GM12878 (cell line): ENCODE data around the gene GREB1. TPM values are rescaled to one million over a fixed set of nuclear protein-coding genes. Genes with fewer than 3 reads are reported as not detected.

Experiments
- ATAC-seq: fragments of 200-7000 bp; cut with Tn5 transposase; 3 replicates; pipeline ENCODE4 v1.9.1; 2020; ENCODE audit warnings: mild to moderate bottlenecking, moderate library complexity
- BruUV-seq: library from RNA; stranded (reverse); fragments of 400-500 nt; replicated peaks from 2 replicates; lab custom pipeline; 2021; lab: Mats Ljungman, UMichigan
- CTCF ChIA-PET: fragments of 300-600 bp; sonication (Branson Sonifier 250); formaldehyde crosslinking; extraction: SDS; loops from one replicate; lab custom pipeline; 2021; ENCODE audit warnings: inconsistent platforms; lab: Yijun Ruan, JAX
- POLR2A ChIA-PET: fragments of 350-600 bp; formaldehyde crosslinking; extraction: SDS; loops from one replicate; lab custom pipeline; 2021; ENCODE audit warnings: inconsistent platforms; lab: Charles Lee
- RAD21 ChIA-PET: fragments of 300-600 bp; sonication (Branson Sonifier 250); formaldehyde crosslinking; loops from one replicate; lab custom pipeline; 2023; ENCODE audit warnings: antibody characterized with exemption; ENCODE audit not compliant: unreplicated experiment; lab: Charles Lee
- SMC1A ChIA-PET: fragments of 300-600 bp; sonication (Branson Sonifier 250); formaldehyde crosslinking; loops from one replicate; lab custom pipeline; 2023; ENCODE audit not compliant: unreplicated experiment, uncharacterized antibody; lab: Charles Lee
- DNase-seq: peaks from one replicate; pipeline ENCODE4 v3.0.0-alpha.2; 2011; ENCODE audit warnings: low read depth, low spot score
- FAIRE-seq: peaks from 3 replicates; lab custom pipeline; 2011; peaks lifted over from hg19 to GRCh38; lab: Jason Lieb, UNC
- H2AFZ ChIP-seq: 2 replicates; pipeline ENCODE4 v1.6.0; 2011; ENCODE audit warnings: low read depth, low read length, control low read depth; ENCODE audit not compliant: control insufficient read depth
- H3K27ac ChIP-seq: 2 replicates; pipeline ENCODE4 v1.5.1; 2011; ENCODE audit warnings: control low read depth; ENCODE audit not compliant: control insufficient read depth, insufficient read depth
- H3K27me3 ChIP-seq, 2 experiments: replicated peaks in 1 of 2; 2 replicates each; pipeline versions ENCODE4 v1.6.0 to v1.6.1; 2011; ENCODE audit warnings: low read length in 1 of 2; ENCODE audit not compliant: control insufficient read depth in 2 of 2, insufficient read depth in 2 of 2
- H3K36me3 ChIP-seq, 2 experiments: 2 replicates each; pipeline ENCODE4 v1.5.1; 2011; ENCODE audit warnings: low read length in 1 of 2; ENCODE audit not compliant: control insufficient read depth in 2 of 2, insufficient read depth in 2 of 2
- H3K4me1 ChIP-seq: 2 replicates; pipeline ENCODE4 v1.6.1; 2011; ENCODE audit warnings: mild to moderate bottlenecking, low read length, moderate library complexity, mixed read lengths; ENCODE audit not compliant: control insufficient read depth, insufficient read depth
- H3K4me2 ChIP-seq: 2 replicates; pipeline ENCODE4 v1.6.0; 2011; ENCODE audit warnings: control low read depth; ENCODE audit not compliant: control insufficient read depth, insufficient read depth
- H3K4me3 ChIP-seq: fragments of 200-600 bp; sonication (generic); 2 replicates; pipeline ENCODE4 v1.5.1; 2016
- H3K79me2 ChIP-seq: 2 replicates; pipeline ENCODE4 v1.6.0; 2011; ENCODE audit warnings: low read length; ENCODE audit not compliant: control insufficient read depth, insufficient read depth
- H3K9ac ChIP-seq: 2 replicates; pipeline ENCODE4 v1.8.0; 2011; ENCODE audit warnings: low read length, control low read depth, mixed read lengths; ENCODE audit not compliant: control insufficient read depth, insufficient read depth
- H3K9me3 ChIP-seq: replicated peaks from 3 replicates; pipeline ENCODE4 v1.5.1; 2011; ENCODE audit warnings: mild to moderate bottlenecking, low read length; ENCODE audit not compliant: control insufficient read depth, insufficient read depth
- H4K20me1 ChIP-seq: 2 replicates; pipeline ENCODE4 v1.6.0; 2011; ENCODE audit not compliant: control insufficient read depth, insufficient read depth
- CBX5 ChIP-seq: sonication (generic); IDR thresholded peaks from 2 replicates; pipeline ENCODE4 v1.6.1; 2016; ENCODE audit warnings: low read depth, moderate library complexity, mild to moderate bottlenecking, inconsistent platforms
- E2F4 ChIP-seq: IDR thresholded peaks from 2 replicates; pipeline ENCODE4 v1.6.1; 2012; ENCODE audit warnings: low read depth, low read length, improper control_type of control experiment
- KLF5 ChIP-seq: fragments of 450-650 bp; IDR thresholded peaks from 2 replicates; pipeline ENCODE4 v1.6.1; 2014; ENCODE audit warnings: mild to moderate bottlenecking; ENCODE audit not compliant: partially characterized antibody
- REST ChIP-seq: IDR thresholded peaks from 2 replicates; pipeline ENCODE4 v1.6.1; 2012; ENCODE audit warnings: mild to moderate bottlenecking, low read depth, low read length
- SIN3A ChIP-seq: IDR thresholded peaks from 2 replicates; pipeline ENCODE4 v1.6.1; 2012; ENCODE audit warnings: low read depth, low read length, improper control_type of control experiment
- TARDBP ChIP-seq: IDR thresholded peaks from 2 replicates; pipeline ENCODE4 v1.6.1; 2016; ENCODE audit warnings: borderline replicate concordance
- USF1 ChIP-seq: IDR thresholded peaks from 2 replicates; pipeline ENCODE4 v1.6.1; 2011; ENCODE audit warnings: borderline replicate concordance, low read depth, mild to moderate bottlenecking, moderate library complexity, mixed read lengths, low read length; ENCODE audit not compliant: insufficient read depth; ENCODE audit errors: extremely low read length
- WGBS: methylation state at CpG from one replicate; pipeline ENCODE4 v1.1.6; 2016; ENCODE audit warnings: low lambda C conversion rate; ENCODE audit not compliant: insufficient replicate concordance, insufficient coverage; ENCODE audit errors: missing lambda C conversion rate; 5-methylcytosine and 5-hydroxymethylcytosine counted together
- in situ Hi-C: fragments of 300-500 bp; cut with MboI; formaldehyde crosslinking; loops from 9 replicates; pipeline ENCODE4 v1.14.3; 2018; ENCODE audit warnings: mixed read lengths
- intact Hi-C: fragments of 100-400 bp; cut with micrococcal nuclease; formaldehyde crosslinking; loops from one replicate; pipeline ENCODE4 v1.14.2; 2022; ENCODE audit not compliant: unreplicated experiment
- polyA plus RNA-seq, 11 experiments: library from polyadenylated mRNA; depleted of rRNA in 4 of 11; unstranded in 6 of 11; stranded (reverse) in 5 of 11; fragments of >200 nt; fragmentation: Nextera tagmentation in 4 of 11; fragmentation: Illumina TruSeq in 1 of 11; extraction: Ambion mirVana in 4 of 11; extraction: Trizol in 1 of 11; gene quantifications; 1 replicate in 1 of 11; 2 replicates in 10 of 11; pipeline versions ENCODE4 v1.2.1 to v1.2.3, GENCODE V29; 2011 to 2016; ENCODE audit warnings: inconsistent platforms in 2 of 11, missing spikeins in 2 of 11, low read depth in 1 of 11
- total RNA-seq, 4 experiments: library from RNA; depleted of rRNA in 3 of 4; stranded (reverse); fragments of >200 nt in 3 of 4; fragmentation: Illumina TruSeq in 1 of 4; extraction: Trizol in 1 of 4; gene quantifications; 2 replicates each; pipeline versions ENCODE4 v1.2.1 to v1.2.3, GENCODE V29; 2013 to 2021

GREB1 gene
- total and polyA plus RNA-seq, 10 of the 15 experiments (the other 5 are each of a cell fraction or from before 2014, with no cell fraction given): 0.09 to 2.1 (median 0.37) TPM; not detected in 1

GRCh38 chr2:11669454-11670291, 135.8 kb downstream of the GREB1 start, which contains the start of gene NTSR2:
Gene NTSR2 (minus strand): TSS chr2:11670195. CDS start chr2:11670129, 66 bp downstream.
- no peaks in the 10 kb centered on the region for H3K4me1 ChIP-seq
- no peak within 1 kb of the TSS for H3K27ac ChIP-seq
- H3K4me2 ChIP-seq: no peak within 1 kb of the TSS
- no TSS peak for BruUV-seq
- DNase-seq: no peak
- TF ChIP-seq KLF5: no peak
- no peak for TF ChIP-seq CBX5
- peak; percentile 82 for TF ChIP-seq REST
- TF ChIP-seq USF1: peak; percentile 28
- no peak for TF ChIP-seq SIN3A
- TF ChIP-seq TARDBP: no peak
- TF ChIP-seq E2F4: no peak
- no peak for ATAC-seq
- H2AFZ ChIP-seq: no peak within 1 kb of the TSS
- WGBS: 40% methylated on average over 52 of the region's 93 CpGs
- H4K20me1 ChIP-seq: no peaks in the 10 kb centered on the region
- H3K27me3 ChIP-seq: no peaks in the 10 kb centered on the region; a peak in 2 of 4 replicates
- FAIRE-seq: no peak
- no peaks in the 10 kb centered on the region for H3K79me2 ChIP-seq
- ChIA-PET SMC1A (no interaction called here), POLR2A (no interaction called here), CTCF (no interaction called here), RAD21 (no interaction called here)
- intact Hi-C loops (no loop called here), in situ Hi-C loops (no loop called here)
- H3K9me3 ChIP-seq: no peaks in the 10 kb centered on the region; the same call in 2 of the 3 replicates
- no peaks in the 10 kb centered on the region for H3K36me3 ChIP-seq
- H3K9ac ChIP-seq: no peak within 1 kb of the TSS
- no peak within 1 kb of the TSS for H3K4me3 ChIP-seq
